NOMO-1 treated with dmso at 0.1 percent for 144 hours (cell line): Measurements from ENCODE around the gene PRKCZ.

ENCODE experiments used
- DNase-seq: peaks from one replicate; lab custom pipeline; 2025; ENCODE audit not compliant: unreplicated experiment; lab: John Stamatoyannopoulos, UW

The PRKCZ gene

GRCh38 chr1:2204415-2205190 lies 154.4 kb downstream of the PRKCZ start:
- peak; percentile 75 for DNase-seq

DNA sequence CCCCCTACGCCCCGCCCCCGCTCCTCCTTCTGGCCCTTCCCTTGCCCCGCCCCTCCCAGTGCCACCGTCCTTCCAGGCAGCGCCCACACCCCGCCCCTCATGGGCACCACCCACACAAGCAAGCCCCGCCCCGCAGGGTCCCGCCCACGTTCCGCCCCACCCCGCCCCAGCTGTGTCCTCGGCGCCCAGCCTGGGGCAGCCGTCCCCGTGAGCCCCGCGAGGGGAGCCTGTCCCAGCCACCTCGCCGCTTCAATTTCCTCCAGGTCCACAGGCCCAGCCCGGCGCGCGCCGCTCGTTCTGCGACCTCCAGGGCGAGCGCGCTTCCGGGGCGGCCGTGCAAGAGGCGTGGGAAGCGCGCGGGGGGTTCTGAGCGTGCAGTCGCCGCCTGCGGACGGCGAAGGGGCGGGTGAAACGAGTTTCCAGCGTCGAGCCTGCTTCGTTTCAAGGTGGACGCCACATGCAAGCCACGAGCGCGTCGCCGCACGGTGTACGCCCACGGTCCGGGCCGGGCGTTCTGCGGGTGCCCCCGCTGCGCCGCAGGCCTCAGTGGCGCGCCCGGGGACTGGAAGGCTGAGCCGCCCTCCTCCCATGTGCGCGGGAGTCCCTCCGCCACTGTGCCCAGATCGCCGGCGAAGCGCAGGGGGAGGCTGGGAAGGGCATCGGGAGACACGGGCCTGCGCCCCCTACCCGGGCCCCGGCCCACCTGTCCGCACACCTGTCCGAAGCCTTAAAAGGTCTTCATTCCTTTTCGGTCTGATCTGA lies 155.2 kb downstream of the PRKCZ start:
- peak; percentile 69 for DNase-seq

GRCh38 chr1:2206813-2207487 lies 156.7 kb downstream of the PRKCZ start:
- no peak for DNase-seq

GRCh38 chr1:2208309-2209239 lies 158.4 kb downstream of the PRKCZ start:
- no peak for DNase-seq

DNA sequence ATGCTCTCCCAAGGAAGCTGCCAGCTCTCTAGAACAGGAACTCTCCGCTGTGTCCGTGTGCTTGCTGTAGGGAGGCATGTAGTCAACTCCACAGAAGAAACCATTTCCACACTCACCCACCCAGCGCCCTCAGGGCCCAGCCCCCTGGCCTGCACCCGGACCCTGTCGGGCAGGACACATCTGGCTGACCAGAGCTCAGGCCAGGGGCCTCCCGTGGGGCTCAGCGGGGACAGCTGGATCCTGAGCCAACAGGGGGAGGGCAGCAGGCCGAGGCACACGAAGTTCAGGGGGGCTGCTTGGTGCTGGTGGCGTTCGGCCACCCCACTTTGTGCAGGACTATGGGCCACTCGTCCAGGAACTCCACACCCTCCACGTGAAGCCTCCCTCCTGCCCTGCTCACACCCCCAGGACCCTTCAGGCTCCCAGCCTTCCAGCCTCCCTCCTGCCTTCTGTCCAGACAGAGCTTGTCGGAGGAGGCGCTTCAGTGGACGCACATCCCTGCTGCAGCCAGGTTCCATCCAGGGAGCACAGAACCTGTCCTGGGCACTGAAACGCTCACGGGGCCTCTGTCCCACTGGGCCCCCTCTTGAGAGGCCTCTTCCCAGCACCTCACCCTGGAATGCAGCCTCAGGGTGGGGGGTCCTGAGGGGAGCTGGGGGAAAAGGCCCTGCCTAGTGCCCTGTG lies 159.3 kb downstream of the PRKCZ start:
- no peak for DNase-seq

- DNase-seq = no peak
Observed at GRCh38 chr1:2210084-2210653, 160.0 kb downstream of the PRKCZ start.

- no peak for DNase-seq
Observed at GRCh38 chr1:2210786-2211185, 160.6 kb downstream of the PRKCZ start.

- DNase-seq = no peak
Observed at GRCh38 chr1:2212274-2212531, 162.0 kb downstream of the PRKCZ start.

DNA sequence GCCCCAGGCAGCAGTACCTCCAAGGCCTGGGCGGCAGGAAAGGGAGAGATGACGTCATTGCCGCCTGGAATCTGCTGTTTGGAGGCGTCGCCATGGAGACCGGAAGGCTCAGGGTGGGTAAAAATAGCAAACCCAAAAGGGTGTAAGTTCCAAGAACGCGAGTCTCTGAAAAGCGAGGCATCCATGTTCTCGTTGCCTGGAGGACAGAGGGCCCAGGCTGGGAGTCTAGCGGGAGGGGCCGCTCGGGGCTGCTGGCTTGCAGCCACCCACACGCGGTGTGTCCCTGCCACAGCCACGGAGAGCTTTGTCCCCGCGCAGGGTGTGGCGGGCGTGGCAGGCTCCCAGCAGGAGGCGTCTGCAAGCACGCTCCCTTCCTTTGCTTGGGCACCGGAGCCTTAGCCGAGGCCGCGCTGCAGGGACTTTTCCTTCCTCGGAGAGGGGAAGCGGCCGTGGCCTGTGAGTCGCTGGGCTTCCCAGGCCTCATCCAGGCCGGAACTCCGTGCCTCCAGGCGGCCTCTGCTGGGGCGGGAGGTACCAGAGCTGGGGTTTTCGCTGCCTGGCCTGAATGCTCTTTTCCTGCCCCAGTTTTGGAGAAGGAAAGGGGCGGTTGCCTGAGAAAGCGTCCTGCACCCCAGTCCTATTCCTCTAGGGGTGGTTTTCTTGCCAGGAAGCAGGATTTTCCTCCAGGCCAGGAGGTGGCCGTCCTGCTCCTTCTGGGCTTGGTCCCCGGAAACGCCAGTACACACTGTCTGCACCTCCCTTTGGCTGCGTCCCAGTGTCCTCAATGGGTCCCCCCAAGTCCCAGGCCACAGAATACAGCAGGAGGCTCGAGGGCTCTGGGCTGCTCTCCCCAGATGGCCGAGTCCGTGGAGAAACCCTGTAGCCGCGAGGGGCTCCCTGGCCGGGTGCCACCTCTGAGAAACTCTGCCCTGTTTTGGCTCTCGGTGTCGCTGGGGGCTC lies 162.6 kb downstream of the PRKCZ start:
- peak; percentile 56 for DNase-seq

DNA sequence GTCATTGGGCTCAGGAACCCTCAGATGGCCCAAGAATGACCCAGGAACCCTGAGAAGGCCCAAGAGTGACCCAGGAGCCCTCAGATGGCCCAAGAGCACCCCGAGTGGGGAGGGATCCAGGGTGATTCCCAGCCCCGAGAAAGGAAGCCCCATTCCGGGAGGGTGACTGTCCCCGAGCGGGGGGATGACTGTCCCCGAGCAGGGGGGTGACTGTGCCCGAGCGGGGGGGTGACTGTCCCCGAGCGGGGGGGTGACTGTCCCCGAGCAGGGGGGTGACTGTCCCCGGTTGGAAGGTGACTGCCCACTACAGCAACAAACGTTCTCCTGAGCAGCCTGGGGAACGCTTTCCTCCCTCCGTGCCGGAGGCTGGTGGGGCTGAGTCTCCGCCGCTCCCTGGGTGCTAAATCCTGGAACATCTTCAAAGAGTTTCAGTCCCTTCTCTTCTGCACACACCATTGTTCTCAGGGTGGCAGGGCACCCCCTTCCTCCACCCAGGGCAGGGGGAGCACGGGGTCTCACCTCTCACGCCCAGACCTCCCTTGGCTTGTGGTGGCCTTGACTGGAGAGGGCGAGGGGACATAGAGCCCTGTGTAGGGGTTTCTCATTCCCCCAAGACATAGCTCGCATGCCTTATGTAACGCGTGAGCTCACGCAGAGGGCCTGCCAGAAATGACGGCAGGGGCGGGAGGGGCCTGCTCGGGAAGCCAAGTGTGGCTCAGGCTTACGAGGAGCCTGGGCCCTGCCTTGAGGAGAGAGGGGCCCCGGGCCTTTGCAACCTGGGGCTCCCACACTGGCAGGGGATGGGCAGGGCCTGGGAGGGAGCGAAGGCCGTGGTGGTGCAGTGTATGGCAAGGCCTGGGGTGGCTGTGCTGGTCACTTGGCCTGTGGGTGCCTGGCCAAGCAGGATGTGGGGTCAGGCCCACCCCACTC lies 163.6 kb downstream of the PRKCZ start:
- no peak for DNase-seq

DNA sequence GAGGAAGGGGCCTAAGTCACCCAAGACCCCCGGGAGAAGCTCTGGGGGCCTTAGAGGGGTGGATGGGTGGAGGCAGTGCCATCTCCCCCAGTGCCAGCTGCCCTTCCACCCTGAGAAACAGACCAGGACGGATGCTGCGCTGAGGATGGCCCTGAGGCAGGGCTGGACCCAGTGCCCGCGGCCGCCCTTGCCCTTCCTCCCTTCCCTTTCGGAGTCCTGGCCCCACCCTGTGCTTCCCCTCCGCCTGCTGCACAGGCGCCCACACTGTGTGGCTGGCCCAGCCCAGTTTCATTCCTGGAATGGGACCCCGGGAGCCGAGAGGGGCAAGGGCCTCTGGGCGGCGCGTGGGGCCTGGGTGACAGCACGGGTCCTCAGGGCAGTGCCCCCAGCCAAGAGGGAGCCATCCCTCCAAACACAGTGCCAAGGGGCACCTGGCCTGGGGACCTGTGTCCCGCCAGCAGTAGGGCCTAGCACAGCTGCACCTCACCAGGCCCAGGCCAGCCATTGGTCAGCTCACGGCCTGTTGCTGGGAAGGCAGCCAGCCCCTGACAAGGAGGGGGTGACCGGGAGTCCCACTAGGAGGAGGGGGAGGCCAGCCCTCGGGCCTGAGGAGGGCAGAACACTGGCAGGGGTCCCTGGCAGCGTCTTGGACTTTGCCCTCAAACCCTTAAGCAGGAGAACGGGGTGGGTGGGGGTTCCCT lies 164.5 kb downstream of the PRKCZ start:
- no peak for DNase-seq

- no peak for DNase-seq
Observed at GRCh38 chr1:2215329-2215728, 165.1 kb downstream of the PRKCZ start.

GRCh38 chr1:2215909-2216766 lies 165.9 kb downstream of the PRKCZ start:
- DNase-seq = no peak

DNA sequence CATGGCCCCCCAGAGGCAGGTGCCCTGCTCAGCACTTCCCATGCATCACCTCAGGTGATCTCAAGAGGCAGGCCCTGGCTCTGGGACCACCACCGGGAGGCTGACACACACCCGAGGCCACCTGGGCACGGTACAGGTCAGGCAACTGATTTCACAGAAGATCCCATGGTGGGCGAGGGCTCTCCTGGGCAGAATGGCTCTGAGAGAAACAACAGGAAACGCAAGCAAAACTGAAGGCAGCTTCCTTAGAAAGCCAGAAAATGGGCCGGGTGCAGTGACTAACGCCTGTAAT lies 166.5 kb downstream of the PRKCZ start:
- no peak for DNase-seq

- DNase-seq = no peak
Observed at GRCh38 chr1:2221271-2221670, 171.1 kb downstream of the PRKCZ start.

GRCh38 chr1:2224170-2224584 lies 174.0 kb downstream of the PRKCZ start:
- no peak for DNase-seq
